Activated CD4-positive, CD25-positive, alpha-beta regulatory T cell (primary cell): ENCODE measurements around the gene CACNA2D4.

Source experiments
- DNase-seq, 4 experiments: peaks; one replicate each; lab custom pipeline; 2025; lab: John Stamatoyannopoulos, UW

CACNA2D4 gene

GRCh38 chr12:1778911-1779310 is 139.5 kb downstream of the CACNA2D4 start:
- DNase-seq: no peak

GRCh38 chr12:1777798-1778197 is 140.7 kb downstream of the CACNA2D4 start:
- no peak for DNase-seq

- no peak for DNase-seq
Observed at GRCh38 chr12:1776170-1776921, 142.1 kb downstream of the CACNA2D4 start.

GRCh38 chr12:1773937-1774655 is 144.4 kb downstream of the CACNA2D4 start:
- no peak for DNase-seq

- no peak for DNase-seq
Observed at GRCh38 chr12:1769809-1770494, 148.5 kb downstream of the CACNA2D4 start.

GRCh38 chr12:1768615-1769014 is 149.8 kb downstream of the CACNA2D4 start:
- DNase-seq: no peak

GRCh38 chr12:1767407-1768090 is 150.9 kb downstream of the CACNA2D4 start:
- no peak for DNase-seq

GRCh38 chr12:1766110-1766509 is 152.3 kb downstream of the CACNA2D4 start:
- DNase-seq: no peak

GRCh38 chr12:1763153-1763552 is 155.3 kb downstream of the CACNA2D4 start:
- no peak for DNase-seq

- no peak for DNase-seq
Observed at GRCh38 chr12:1761857-1762256, 156.6 kb downstream of the CACNA2D4 start.

- DNase-seq: no peak
Observed at GRCh38 chr12:1760566-1761382, 157.7 kb downstream of the CACNA2D4 start.

- no peak for DNase-seq
Observed at GRCh38 chr12:1758887-1759286, 159.6 kb downstream of the CACNA2D4 start.

- no peak for DNase-seq
Observed at GRCh38 chr12:1758376-1758775, 160.1 kb downstream of the CACNA2D4 start.

GRCh38 chr12:1750300-1750699 is 168.2 kb downstream of the CACNA2D4 start:
- no peak for DNase-seq

- DNase-seq: no peak
Observed at GRCh38 chr12:1749019-1749418, 169.4 kb downstream of the CACNA2D4 start.

GRCh38 chr12:1747609-1748008 is 170.8 kb downstream of the CACNA2D4 start:
- DNase-seq: no peak

GRCh38 chr12:1744932-1745331 is 173.5 kb downstream of the CACNA2D4 start:
- no peak for DNase-seq
